WTC11 (cell line): ENCODE data around the gene TGM4. TPM values are rescaled to one million over a fixed set of nuclear protein-coding genes. Genes with fewer than 3 reads are reported as not detected.

Source experiments
- ATAC-seq: fragments of 200-7000 bp; cut with Tn5 transposase; 2 replicates; pipeline ENCODE4 v1.10.0; 2021; ENCODE audit warnings: mild to moderate bottlenecking, moderate library complexity
- CTCF ChIA-PET: fragments of 300-600 bp; sonication (Branson Sonifier 250); formaldehyde crosslinking; loops from one replicate; lab custom pipeline; 2021; ENCODE audit warnings: antibody characterized with exemption; lab: Charles Lee
- POLR2A ChIA-PET: fragments of 350-600 bp; sonication (Branson Sonifier 250); formaldehyde crosslinking; loops from one replicate; lab custom pipeline; 2021; ENCODE audit warnings: antibody characterized with exemption; lab: Charles Lee
- DNase-seq: peaks from one replicate; pipeline ENCODE4 v3.0.0; 2021; ENCODE audit warnings: low spot score
- H3K27ac Mint-ChIP-seq: 2 replicates; pipeline ENCODE4 v1.8.0; 2021; ENCODE audit warnings: mixed read lengths
- H3K27me3 Mint-ChIP-seq: 2 replicates; pipeline ENCODE4 v1.8.0; 2021; ENCODE audit warnings: low read depth, mild to moderate bottlenecking, moderate library complexity, mixed read lengths
- H3K36me3 Mint-ChIP-seq: 2 replicates; pipeline ENCODE4 v1.8.0; 2021; ENCODE audit warnings: mixed read lengths
- H3K4me1 Mint-ChIP-seq: 2 replicates; pipeline ENCODE4 v1.8.0; 2022; ENCODE audit warnings: mixed read lengths
- H3K4me3 Mint-ChIP-seq: 2 replicates; pipeline ENCODE4 v1.8.0; 2021; ENCODE audit warnings: mild to moderate bottlenecking, moderate library complexity, mixed read lengths
- H3K9me3 Mint-ChIP-seq: 2 replicates; pipeline ENCODE4 v1.8.0; 2021; ENCODE audit warnings: mixed read lengths
- E2F4 ChIP-seq: sonication (generic); formaldehyde crosslinking; IDR thresholded peaks from 2 replicates; pipeline ENCODE4 v1.8.1; 2022; ENCODE audit warnings: low read depth, mild to moderate bottlenecking, moderate library complexity, missing genetic modification reagents, borderline replicate concordance
- ETV6 ChIP-seq: sonication (generic); formaldehyde crosslinking; IDR thresholded peaks from 2 replicates; pipeline ENCODE4 v1.8.1; 2022; ENCODE audit warnings: mild to moderate bottlenecking, missing genetic modification reagents
- GABPB1 ChIP-seq: sonication (generic); formaldehyde crosslinking; IDR thresholded peaks from 2 replicates; pipeline ENCODE4 v1.8.1; 2023; ENCODE audit warnings: mild to moderate bottlenecking, missing genetic modification reagents
- GRHL2 ChIP-seq: fragments of 250-450 bp; sonication (Bioruptor Pico); IDR thresholded peaks from 2 replicates; pipeline ENCODE4 v1.8.0; 2022; ENCODE audit warnings: mild to moderate bottlenecking, moderate library complexity; ENCODE audit not compliant: insufficient replicate concordance, severe bottlenecking
- HMGXB4 ChIP-seq: sonication (generic); formaldehyde crosslinking; IDR thresholded peaks from 2 replicates; pipeline ENCODE4 v1.8.1; 2023; ENCODE audit warnings: mild to moderate bottlenecking, moderate library complexity, missing genetic modification reagents
- NFYB ChIP-seq: sonication (generic); formaldehyde crosslinking; conservative IDR thresholded peaks from 2 replicates; pipeline ENCODE4 v1.8.0; 2022; ENCODE audit warnings: low read depth, missing genetic modification reagents
- OVOL2 ChIP-seq: fragments of 250-450 bp; sonication (Bioruptor Pico); IDR thresholded peaks from 2 replicates; pipeline ENCODE4 v1.9.0; 2021; ENCODE audit warnings: mild to moderate bottlenecking, borderline replicate concordance
- RORB ChIP-seq: fragments of 250-450 bp; sonication (Bioruptor Pico); IDR thresholded peaks from 2 replicates; pipeline ENCODE4 v1.9.0; 2021; ENCODE audit warnings: mild to moderate bottlenecking
- TCF7 ChIP-seq: sonication (generic); formaldehyde crosslinking; IDR thresholded peaks from 2 replicates; pipeline ENCODE4 v1.8.0; 2022; ENCODE audit warnings: mild to moderate bottlenecking, low read depth, missing genetic modification reagents, moderate library complexity
- TEAD1 ChIP-seq: sonication (generic); formaldehyde crosslinking; IDR thresholded peaks from 2 replicates; pipeline ENCODE4 v1.8.0; 2022; ENCODE audit warnings: mild to moderate bottlenecking, missing genetic modification reagents
- TP53 ChIP-seq: sonication (generic); formaldehyde crosslinking; IDR thresholded peaks from 2 replicates; pipeline ENCODE4 v1.8.1; 2023; ENCODE audit warnings: mild to moderate bottlenecking, missing genetic modification reagents
- ZBTB21 ChIP-seq: sonication (generic); formaldehyde crosslinking; IDR thresholded peaks from 2 replicates; pipeline ENCODE4 v1.8.1; 2023; ENCODE audit warnings: mild to moderate bottlenecking, missing genetic modification reagents, borderline replicate concordance
- ZNF263 ChIP-seq: sonication (generic); formaldehyde crosslinking; IDR thresholded peaks from 2 replicates; pipeline ENCODE4 v1.8.1; 2022; ENCODE audit warnings: low read depth, mild to moderate bottlenecking, moderate library complexity, missing genetic modification reagents
- ZNF416 ChIP-seq: fragments of 250-450 bp; sonication (Bioruptor Pico); IDR thresholded peaks from 2 replicates; pipeline ENCODE4 v1.9.0; 2021; ENCODE audit warnings: mild to moderate bottlenecking, inconsistent platforms
- ZNF532 ChIP-seq: fragments of 250-450 bp; sonication (Bioruptor Pico); IDR thresholded peaks from 2 replicates; pipeline ENCODE4 v1.9.0; 2021; ENCODE audit warnings: mild to moderate bottlenecking, borderline replicate concordance
- total RNA-seq: library from RNA; stranded (reverse); gene quantifications from 3 replicates; pipeline ENCODE4 v1.2.3, GENCODE V29; 2021
- TF ChIP-seq, protein P1 (sequence below): sonication (generic); formaldehyde crosslinking; IDR thresholded peaks from 2 replicates; pipeline ENCODE4 v1.8.1; 2022; ENCODE audit warnings: mild to moderate bottlenecking, missing genetic modification reagents, moderate library complexity, borderline replicate concordance
- TF ChIP-seq, protein P2 (sequence below): fragments of 250-450 bp; sonication (Bioruptor Pico); IDR thresholded peaks from 2 replicates; pipeline ENCODE4 v1.9.0; 2021; ENCODE audit warnings: moderate library complexity, mild to moderate bottlenecking, inconsistent platforms, borderline replicate concordance
- TF ChIP-seq, protein P3 (sequence below): sonication (generic); formaldehyde crosslinking; IDR thresholded peaks from 2 replicates; pipeline ENCODE4 v1.8.1; 2023; ENCODE audit warnings: mild to moderate bottlenecking, missing genetic modification reagents
- TF ChIP-seq, protein P4 (sequence below): fragments of 250-450 bp; sonication (Bioruptor Pico); IDR thresholded peaks from 2 replicates; pipeline ENCODE4 v2.1.2; 2022; ENCODE audit warnings: mild to moderate bottlenecking, moderate library complexity

TGM4 gene
- total RNA-seq, 1 experiment from 2014 or later = not detected

DNA sequence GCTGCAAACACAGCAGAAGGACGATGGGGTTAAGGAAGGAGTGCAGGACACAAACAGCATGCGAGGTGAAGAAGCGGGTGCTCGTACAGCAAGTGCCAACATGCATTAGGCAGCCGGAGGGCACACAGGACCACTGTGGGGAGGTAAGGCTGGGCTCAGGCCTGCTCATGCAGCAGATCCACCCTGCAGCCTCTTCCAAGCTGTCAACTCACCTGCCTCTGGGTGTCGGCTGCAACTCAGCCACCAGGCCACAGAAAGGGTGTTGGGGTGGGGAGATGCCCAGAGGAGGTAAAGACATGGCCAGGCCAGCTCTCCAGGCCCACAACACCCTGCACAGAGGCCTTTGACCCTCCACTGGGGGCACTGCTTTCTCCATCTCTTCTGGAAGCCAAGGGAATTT is 44.2 kb downstream of the TGM4 start:
- Mint-ChIP-seq H3K4me3 (no peak overlapping the region), H3K9me3 (no peaks in the 10 kb centered on the region), H3K27me3 (no peaks in the 10 kb centered on the region), H3K27ac (no peak overlapping the region), H3K4me1 (0 out of 2 replicates have a peak, but pooled peaks cover 2% of the 10 kb centered on the region), H3K36me3 (no peaks in the 10 kb centered on the region)
- POLR2A ChIA-PET = no interaction called here
- TF ChIP-seq HMGXB4 (CRISPR knock-in tag) (no peak), ZNF416 (CRISPR knock-in tag) (no peak), ZNF263 (CRISPR knock-in tag) (no peak), NFYB (no peak), GRHL2 (CRISPR knock-in tag) (no peak), ETV6 (CRISPR knock-in tag) (no peak)
- TF ChIP-seq, protein P1, sequence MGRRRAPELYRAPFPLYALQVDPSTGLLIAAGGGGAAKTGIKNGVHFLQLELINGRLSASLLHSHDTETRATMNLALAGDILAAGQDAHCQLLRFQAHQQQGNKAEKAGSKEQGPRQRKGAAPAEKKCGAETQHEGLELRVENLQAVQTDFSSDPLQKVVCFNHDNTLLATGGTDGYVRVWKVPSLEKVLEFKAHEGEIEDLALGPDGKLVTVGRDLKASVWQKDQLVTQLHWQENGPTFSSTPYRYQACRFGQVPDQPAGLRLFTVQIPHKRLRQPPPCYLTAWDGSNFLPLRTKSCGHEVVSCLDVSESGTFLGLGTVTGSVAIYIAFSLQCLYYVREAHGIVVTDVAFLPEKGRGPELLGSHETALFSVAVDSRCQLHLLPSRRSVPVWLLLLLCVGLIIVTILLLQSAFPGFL (CRISPR knock-in tag) = no peak
- CTCF ChIA-PET = no interaction called here
- ATAC-seq (no peak; the same call in 1 of the 2 replicates), DNase-seq (no peak)

DNA sequence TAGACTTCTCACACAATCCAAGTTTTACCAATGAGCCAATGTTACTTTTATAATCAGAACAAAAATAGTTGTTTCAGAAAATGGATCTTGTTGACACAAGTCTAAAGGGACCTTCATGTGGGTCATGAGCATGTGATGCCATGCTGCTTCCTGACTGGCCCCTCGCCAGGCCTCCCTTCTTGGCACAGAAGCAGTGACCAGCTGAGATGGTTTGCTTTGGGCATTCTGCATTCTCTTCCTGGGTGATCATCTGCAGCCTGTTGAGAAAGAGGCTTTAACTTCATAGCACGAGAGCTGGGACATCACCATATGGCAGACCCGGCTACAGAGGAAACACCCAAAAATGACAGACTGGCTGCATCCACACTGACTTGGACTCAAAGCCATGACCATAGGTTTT is 45.7 kb downstream of the TGM4 start:
- DNase-seq = no peak
- Mint-ChIP-seq H3K36me3 (no peaks in the 10 kb centered on the region), H3K27me3 (no peaks in the 10 kb centered on the region), H3K4me3 (no peak overlapping the region), H3K9me3 (no peaks in the 10 kb centered on the region), H3K4me1 (no peaks in the 10 kb centered on the region), H3K27ac (no peak overlapping the region)
- no peak for ATAC-seq
- CTCF ChIA-PET = no interaction called here
- POLR2A ChIA-PET = no interaction called here
- no peak for TF ChIP-seq TP53 (CRISPR knock-in tag)
- TF ChIP-seq RORB = no peak
- TF ChIP-seq TCF7 = no peak
- no peak for TF ChIP-seq OVOL2 (CRISPR knock-in tag)
- TF ChIP-seq, protein P2, sequence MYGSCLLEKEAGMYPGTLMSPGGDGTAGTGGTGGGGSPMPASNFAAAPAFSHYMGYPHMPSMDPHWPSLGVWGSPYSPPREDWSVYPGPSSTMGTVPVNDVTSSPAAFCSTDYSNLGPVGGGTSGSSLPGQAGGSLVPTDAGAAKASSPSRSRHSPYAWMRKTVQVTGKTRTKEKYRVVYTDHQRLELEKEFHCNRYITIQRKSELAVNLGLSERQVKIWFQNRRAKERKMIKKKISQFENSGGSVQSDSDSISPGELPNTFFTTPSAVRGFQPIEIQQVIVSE = no peak

- ATAC-seq (no peak), DNase-seq (no peak)
- H3K4me1 Mint-ChIP-seq = no peaks in the 10 kb centered on the region
- H3K27me3 Mint-ChIP-seq = no peaks in the 10 kb centered on the region
- no peaks in the 10 kb centered on the region for H3K9me3 Mint-ChIP-seq
- 0 out of 2 replicates have a peak overlapping the region, but pooled peaks have one; percentile 48 for H3K27ac Mint-ChIP-seq
- ChIA-PET POLR2A (no interaction called here), CTCF (interaction anchor here (2.4 kb wide), 1 partner anchor 9 kb away, joined by 16 read pairs; no protein-coding TSS in a partner anchor)
- H3K4me3 Mint-ChIP-seq = no peak overlapping the region
- peaks cover 12% of the 10 kb centered on the region for H3K36me3 Mint-ChIP-seq
- no peak for TF ChIP-seq ZNF532 (CRISPR knock-in tag)
- no peak for TF ChIP-seq ZBTB21 (CRISPR knock-in tag)
- TF ChIP-seq TEAD1 = no peak
- TF ChIP-seq GABPB1 (CRISPR knock-in tag) = no peak
- TF ChIP-seq, protein P3, sequence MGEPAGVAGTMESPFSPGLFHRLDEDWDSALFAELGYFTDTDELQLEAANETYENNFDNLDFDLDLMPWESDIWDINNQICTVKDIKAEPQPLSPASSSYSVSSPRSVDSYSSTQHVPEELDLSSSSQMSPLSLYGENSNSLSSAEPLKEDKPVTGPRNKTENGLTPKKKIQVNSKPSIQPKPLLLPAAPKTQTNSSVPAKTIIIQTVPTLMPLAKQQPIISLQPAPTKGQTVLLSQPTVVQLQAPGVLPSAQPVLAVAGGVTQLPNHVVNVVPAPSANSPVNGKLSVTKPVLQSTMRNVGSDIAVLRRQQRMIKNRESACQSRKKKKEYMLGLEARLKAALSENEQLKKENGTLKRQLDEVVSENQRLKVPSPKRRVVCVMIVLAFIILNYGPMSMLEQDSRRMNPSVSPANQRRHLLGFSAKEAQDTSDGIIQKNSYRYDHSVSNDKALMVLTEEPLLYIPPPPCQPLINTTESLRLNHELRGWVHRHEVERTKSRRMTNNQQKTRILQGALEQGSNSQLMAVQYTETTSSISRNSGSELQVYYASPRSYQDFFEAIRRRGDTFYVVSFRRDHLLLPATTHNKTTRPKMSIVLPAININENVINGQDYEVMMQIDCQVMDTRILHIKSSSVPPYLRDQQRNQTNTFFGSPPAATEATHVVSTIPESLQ (CRISPR knock-in tag) = no peak
- TF ChIP-seq, protein P4, sequence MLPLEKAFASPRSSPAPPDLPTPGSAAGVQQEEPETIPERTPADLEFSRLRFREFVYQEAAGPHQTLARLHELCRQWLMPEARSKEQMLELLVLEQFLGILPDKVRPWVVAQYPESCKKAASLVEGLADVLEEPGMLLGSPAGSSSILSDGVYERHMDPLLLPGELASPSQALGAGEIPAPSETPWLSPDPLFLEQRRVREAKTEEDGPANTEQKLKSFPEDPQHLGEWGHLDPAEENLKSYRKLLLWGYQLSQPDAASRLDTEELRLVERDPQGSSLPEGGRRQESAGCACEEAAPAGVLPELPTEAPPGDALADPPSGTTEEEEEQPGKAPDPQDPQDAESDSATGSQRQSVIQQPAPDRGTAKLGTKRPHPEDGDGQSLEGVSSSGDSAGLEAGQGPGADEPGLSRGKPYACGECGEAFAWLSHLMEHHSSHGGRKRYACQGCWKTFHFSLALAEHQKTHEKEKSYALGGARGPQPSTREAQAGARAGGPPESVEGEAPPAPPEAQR (CRISPR knock-in tag) = no peak
- no peak for TF ChIP-seq TP53 (CRISPR knock-in tag)
- no peak for TF ChIP-seq E2F4
Observed at GRCh38 chr3:44923632-44924456, 49.4 kb downstream of the TGM4 start.
